Epithelial cell of esophagus (primary cell): ENCODE results near the gene SEC24D.

Experiments used
- DNase-seq: peaks from one replicate; pipeline ENCODE4 v3.0.0; 2010; ENCODE audit warnings: low read depth
- H3K4me3 ChIP-seq: 2 replicates; pipeline ENCODE4 v1.5.1; 2011; ENCODE audit warnings: mild to moderate bottlenecking, low read length, control low read depth
- CTCF ChIP-seq: IDR thresholded peaks from 2 replicates; pipeline ENCODE4 v1.5.1; 2011; ENCODE audit warnings: low read depth, mild to moderate bottlenecking, low read length, control low read depth, inconsistent platforms; ENCODE audit not compliant: insufficient read depth; ENCODE audit errors: missing control alignments

Gene SEC24D

DNA sequence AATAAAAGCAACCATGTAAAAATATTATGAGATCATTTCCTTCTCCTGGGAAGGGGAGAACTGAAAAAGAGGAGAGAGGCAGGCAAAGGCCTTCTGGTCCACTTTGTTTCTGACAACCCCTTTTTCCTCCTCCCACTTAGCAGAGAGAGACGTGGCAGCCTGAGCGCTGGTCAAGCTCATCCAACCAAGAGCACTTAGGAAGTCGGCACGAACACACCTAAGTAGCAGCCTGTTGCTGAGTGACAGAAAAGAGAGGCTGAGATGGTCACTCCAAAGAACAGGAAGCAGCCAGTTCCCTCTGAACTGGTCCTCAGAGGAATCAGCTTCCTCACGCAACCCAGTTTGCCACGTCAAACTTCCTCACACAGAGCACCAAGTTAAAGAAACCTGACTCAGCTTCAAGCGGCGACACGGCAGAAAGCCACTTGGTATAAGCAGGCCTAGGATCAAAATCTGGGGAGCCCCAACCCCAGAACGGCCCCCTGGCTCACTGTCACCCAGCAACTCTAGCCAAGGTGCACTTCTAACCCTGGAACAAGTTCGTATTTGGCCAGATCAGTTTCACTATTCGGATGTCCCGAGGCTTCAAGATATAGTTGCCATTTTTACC lies 861 bp downstream of the SEC24D start:
- H3K4me3 ChIP-seq = peak overlapping the region; percentile 48
- DNase-seq = peak; percentile 82
- TF ChIP-seq CTCF = no peak

- no peak for TF ChIP-seq CTCF
- DNase-seq = no peak
- no peak overlapping the region for H3K4me3 ChIP-seq
These were observed 1.9 kb downstream of the SEC24D start for GRCh38 chr4:118834070-118834469.

DNA sequence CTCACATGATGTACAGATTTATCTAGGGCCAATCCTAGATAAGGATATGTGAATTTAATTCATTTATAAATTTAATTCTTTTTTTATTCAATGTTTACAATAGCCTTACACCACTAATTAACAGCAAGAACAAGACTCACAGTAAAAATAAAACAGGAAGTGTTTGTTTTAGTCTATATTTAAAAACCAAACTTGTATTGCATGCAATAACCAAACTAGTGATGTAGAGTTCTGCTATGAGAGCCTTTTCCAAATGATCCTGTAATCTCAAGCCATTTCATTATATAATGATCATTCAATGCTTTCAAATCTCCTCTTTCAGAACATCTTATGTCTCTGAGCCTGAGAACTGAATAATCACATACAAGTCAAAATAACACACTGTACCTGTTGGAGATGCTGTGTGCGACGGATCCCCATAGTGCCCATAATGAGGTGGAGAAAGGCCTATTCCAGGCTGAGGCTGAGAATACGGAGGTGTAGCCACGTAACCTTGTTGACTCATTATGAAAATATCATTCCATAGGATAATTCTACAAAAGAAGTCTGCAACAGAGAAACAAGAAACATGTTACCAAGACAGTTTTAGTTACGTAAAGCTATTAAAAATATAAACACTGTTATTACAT lies 2.6 kb downstream of the SEC24D start:
- no peak overlapping the region for H3K4me3 ChIP-seq
- peak; percentile 45 for DNase-seq
- no peak for TF ChIP-seq CTCF

GRCh38 chr4:118829107-118829506 lies 6.8 kb downstream of the SEC24D start:
- DNase-seq = no peak
- no peak for TF ChIP-seq CTCF
- H3K4me3 ChIP-seq = no peak overlapping the region

GRCh38 chr4:118826723-118827444 lies 9.0 kb downstream of the SEC24D start:
- DNase-seq = no peak
- no peak overlapping the region for H3K4me3 ChIP-seq
- no peak for TF ChIP-seq CTCF

- no peak for TF ChIP-seq CTCF
- no peak overlapping the region for H3K4me3 ChIP-seq
- DNase-seq = no peak
These were observed 10.1 kb downstream of the SEC24D start for GRCh38 chr4:118825799-118826198.
